Measurements from ENCODE around the gene KRT40. TPM values are rescaled to one million over a fixed set of nuclear protein-coding genes. Genes with fewer than 3 reads are reported as not detected.

Gene KRT40
- total and polyA plus RNA-seq, 4 experiments from 2014 or later, result not detected

- Mint-ChIP-seq H3K4me1 (no peaks in the 10 kb centered on the region), H3K27me3 (peaks cover 7 to 8% of the 10 kb centered on the region in 2 donors), H3K36me3 (no peaks in the 10 kb centered on the region), H3K9me3 (peaks cover 0 to 5% (median 3%) of the 10 kb centered on the region in 8 donors), H3K4me3 (no peak overlapping the region), H3K27ac (no peak overlapping the region)
- H3K36me3 ChIP-seq (ENCODE audit: insufficient read depth, low read length), result no peaks in the 10 kb centered on the region
- no peaks in the 10 kb centered on the region for H3K4me1 ChIP-seq (ENCODE audit: insufficient read depth, low read length)
- no peaks in the 10 kb centered on the region for H3K9me3 ChIP-seq (ENCODE audit: control insufficient read depth in 1 of 2, low read length in 2 of 2)
- intact Hi-C loops (cut with micrococcal nuclease), result no loop called here
- no peaks in the 10 kb centered on the region for H3K27me3 ChIP-seq (ENCODE audit: insufficient read depth, low read length)
- CTCF ChIA-PET (ENCODE audit: partially characterized antibody), result no interaction called here
- H3K4me3 ChIP-seq (ENCODE audit: low read length in 2 of 2), result no peak overlapping the region
- no peak for DNase-seq
- POLR2A ChIA-PET (ENCODE audit: partially characterized antibody), result no interaction called here
- H3K27ac ChIP-seq (ENCODE audit: low read depth, low read length), result no peak overlapping the region
Measured at GRCh38 chr17:41016578-41017215, 32.6 kb upstream of the KRT40 start.

- no peak for DNase-seq
- no peaks in the 10 kb centered on the region for H3K36me3 Mint-ChIP-seq
- Histone ChIP-seq H3K9me3 (ENCODE audit: control insufficient read depth in 1 of 2, low read length in 2 of 2) (no peaks in the 10 kb centered on the region), H3K4me3 (ENCODE audit: low read length in 2 of 2) (no peak overlapping the region), H3K4me1 (ENCODE audit: insufficient read depth, low read length) (no peaks in the 10 kb centered on the region), H3K36me3 (ENCODE audit: insufficient read depth, low read length) (no peaks in the 10 kb centered on the region), H3K27me3 (ENCODE audit: insufficient read depth, low read length) (no peaks in the 10 kb centered on the region), H3K27ac (ENCODE audit: low read depth, low read length) (no peak overlapping the region)
- POLR2A ChIA-PET (ENCODE audit: partially characterized antibody), result no interaction called here
- CTCF ChIA-PET (ENCODE audit: partially characterized antibody), result no interaction called here
- no peaks in the 10 kb centered on the region for H3K4me1 Mint-ChIP-seq
- intact Hi-C loops (cut with micrococcal nuclease), result no loop called here
- peaks cover 0 to 2% (median 0%) of the 10 kb centered on the region in 8 donors for H3K9me3 Mint-ChIP-seq
- peaks cover 5 to 7% of the 10 kb centered on the region in 2 donors for H3K27me3 Mint-ChIP-seq
- no peak overlapping the region for H3K4me3 Mint-ChIP-seq
- no peak overlapping the region for H3K27ac Mint-ChIP-seq
Measured at GRCh38 chr17:41015454-41015853, 31.3 kb upstream of the KRT40 start.

GRCh38 chr17:41013606-41014005, 29.5 kb upstream of the KRT40 start:
- POLR2A ChIA-PET (ENCODE audit: partially characterized antibody), result no interaction called here
- Histone ChIP-seq H3K4me3 (ENCODE audit: low read length in 2 of 2) (no peak overlapping the region), H3K4me1 (ENCODE audit: insufficient read depth, low read length) (no peaks in the 10 kb centered on the region), H3K27ac (ENCODE audit: low read depth, low read length) (no peak overlapping the region), H3K27me3 (ENCODE audit: insufficient read depth, low read length) (no peaks in the 10 kb centered on the region), H3K9me3 (ENCODE audit: control insufficient read depth in 1 of 2, low read length in 2 of 2) (no peaks in the 10 kb centered on the region), H3K36me3 (ENCODE audit: insufficient read depth, low read length) (no peaks in the 10 kb centered on the region)
- intact Hi-C loops (cut with micrococcal nuclease), result no loop called here
- no peak overlapping the region for H3K27ac Mint-ChIP-seq
- no peak for DNase-seq
- H3K27me3 Mint-ChIP-seq, result peaks cover 5 to 7% of the 10 kb centered on the region in 2 donors
- H3K4me3 Mint-ChIP-seq, result no peak overlapping the region
- no peaks in the 10 kb centered on the region for H3K36me3 Mint-ChIP-seq
- H3K4me1 Mint-ChIP-seq, result no peaks in the 10 kb centered on the region
- peaks cover 0 to 2% (median 0%) of the 10 kb centered on the region in 8 donors for H3K9me3 Mint-ChIP-seq
- CTCF ChIA-PET (ENCODE audit: partially characterized antibody), result interaction anchor here (0.7 to 0.9 kb wide), 2 partner anchors 10 to 649 kb away, joined by 3 read pairs; no protein-coding TSS in a partner anchor

- ChIA-PET POLR2A (ENCODE audit: partially characterized antibody) (no interaction called here), CTCF (ENCODE audit: partially characterized antibody) (no interaction called here)
- intact Hi-C loops (cut with micrococcal nuclease), result no loop called here
- H3K36me3 ChIP-seq (ENCODE audit: insufficient read depth, low read length), result no peaks in the 10 kb centered on the region
- Mint-ChIP-seq H3K27ac (no peak overlapping the region), H3K4me1 (no peaks in the 10 kb centered on the region), H3K4me3 (no peak overlapping the region), H3K36me3 (no peaks in the 10 kb centered on the region), H3K27me3 (peaks cover 5 to 7% of the 10 kb centered on the region in 2 donors), H3K9me3 (peaks cover 0 to 2% (median 0%) of the 10 kb centered on the region in 8 donors)
- no peaks in the 10 kb centered on the region for H3K4me1 ChIP-seq (ENCODE audit: insufficient read depth, low read length)
- H3K27ac ChIP-seq (ENCODE audit: low read depth, low read length), result no peak overlapping the region
- no peak overlapping the region for H3K4me3 ChIP-seq (ENCODE audit: low read length in 2 of 2)
- H3K27me3 ChIP-seq (ENCODE audit: insufficient read depth, low read length), result no peaks in the 10 kb centered on the region
- no peaks in the 10 kb centered on the region for H3K9me3 ChIP-seq (ENCODE audit: control insufficient read depth in 1 of 2, low read length in 2 of 2)
- no peak for DNase-seq
Measured at GRCh38 chr17:41013181-41013580, 29.1 kb upstream of the KRT40 start.

GRCh38 chr17:41012326-41013120, 28.4 kb upstream of the KRT40 start:
- Histone ChIP-seq H3K36me3 (ENCODE audit: insufficient read depth, low read length) (no peaks in the 10 kb centered on the region), H3K27ac (ENCODE audit: low read depth, low read length) (no peak overlapping the region), H3K4me3 (ENCODE audit: low read length in 2 of 2) (no peak overlapping the region), H3K9me3 (ENCODE audit: control insufficient read depth in 1 of 2, low read length in 2 of 2) (no peaks in the 10 kb centered on the region), H3K4me1 (ENCODE audit: insufficient read depth, low read length) (no peaks in the 10 kb centered on the region), H3K27me3 (ENCODE audit: insufficient read depth, low read length) (no peaks in the 10 kb centered on the region)
- Mint-ChIP-seq H3K27me3 (peaks cover 5 to 7% of the 10 kb centered on the region in 2 donors), H3K4me3 (no peak overlapping the region), H3K9me3 (peaks cover 0 to 2% (median 0%) of the 10 kb centered on the region in 8 donors), H3K4me1 (no peaks in the 10 kb centered on the region), H3K36me3 (no peaks in the 10 kb centered on the region), H3K27ac (no peak overlapping the region)
- no peak for DNase-seq
- ChIA-PET POLR2A (ENCODE audit: partially characterized antibody) (no interaction called here), CTCF (ENCODE audit: partially characterized antibody) (no interaction called here)
- intact Hi-C loops (cut with micrococcal nuclease), result no loop called here

GRCh38 chr17:41010441-41010840, 26.3 kb upstream of the KRT40 start:
- intact Hi-C loops (cut with micrococcal nuclease), result no loop called here
- Histone ChIP-seq H3K27me3 (ENCODE audit: insufficient read depth, low read length) (no peaks in the 10 kb centered on the region), H3K4me3 (ENCODE audit: low read length in 2 of 2) (no peak overlapping the region), H3K36me3 (ENCODE audit: insufficient read depth, low read length) (no peaks in the 10 kb centered on the region), H3K9me3 (ENCODE audit: control insufficient read depth in 1 of 2, low read length in 2 of 2) (no peaks in the 10 kb centered on the region), H3K4me1 (ENCODE audit: insufficient read depth, low read length) (no peaks in the 10 kb centered on the region), H3K27ac (ENCODE audit: low read depth, low read length) (no peak overlapping the region)
- no peak for DNase-seq
- Mint-ChIP-seq H3K4me1 (no peaks in the 10 kb centered on the region), H3K4me3 (no peak overlapping the region), H3K36me3 (no peaks in the 10 kb centered on the region), H3K27me3 (peaks cover 1 to 7% of the 10 kb centered on the region in 2 donors), H3K9me3 (no peaks in the 10 kb centered on the region), H3K27ac (no peak overlapping the region)
- ChIA-PET CTCF (ENCODE audit: partially characterized antibody) (no interaction called here), POLR2A (ENCODE audit: partially characterized antibody) (no interaction called here)

GRCh38 chr17:41009936-41010335, 25.8 kb upstream of the KRT40 start:
- CTCF ChIA-PET (ENCODE audit: partially characterized antibody), result no interaction called here
- no peak overlapping the region for H3K4me3 Mint-ChIP-seq
- H3K27ac ChIP-seq (ENCODE audit: low read depth, low read length), result no peak overlapping the region
- no peaks in the 10 kb centered on the region for H3K36me3 ChIP-seq (ENCODE audit: insufficient read depth, low read length)
- no peaks in the 10 kb centered on the region for H3K9me3 ChIP-seq (ENCODE audit: control insufficient read depth in 1 of 2, low read length in 2 of 2)
- H3K36me3 Mint-ChIP-seq, result no peaks in the 10 kb centered on the region
- no peaks in the 10 kb centered on the region for H3K4me1 Mint-ChIP-seq
- DNase-seq, result no peak
- no peaks in the 10 kb centered on the region for H3K27me3 ChIP-seq (ENCODE audit: insufficient read depth, low read length)
- intact Hi-C loops (cut with micrococcal nuclease), result no loop called here
- no peak overlapping the region for H3K27ac Mint-ChIP-seq
- POLR2A ChIA-PET (ENCODE audit: partially characterized antibody), result no interaction called here
- no peaks in the 10 kb centered on the region for H3K9me3 Mint-ChIP-seq
- no peaks in the 10 kb centered on the region for H3K4me1 ChIP-seq (ENCODE audit: insufficient read depth, low read length)
- H3K27me3 Mint-ChIP-seq, result peaks cover under 1 to 4% of the 10 kb centered on the region in 2 donors
- no peak overlapping the region for H3K4me3 ChIP-seq (ENCODE audit: low read length in 2 of 2)
